Suprapubic skin (tissue), 3 donors: Measurements from ENCODE around the gene RBBP8.

ENCODE experiments used
- EP300 ChIP-seq: sonication (generic); formaldehyde crosslinking; IDR thresholded peaks from one replicate; pipeline ENCODE4 v1.6.1; 2017; ENCODE audit warnings: antibody characterized with exemption
- POLR2A ChIP-seq, 2 donors: fragments of 450-650 bp; IDR thresholded peaks; one replicate each; pipeline ENCODE4 v1.6.1; 2017; ENCODE audit warnings: antibody characterized with exemption in 2 of 2, mild to moderate bottlenecking in 2 of 2, moderate library complexity in 2 of 2
- TF ChIP-seq, protein P1 (sequence below), 2 donors: fragments of 200-600 bp in 1 of 2; fragments of 450-650 bp in 1 of 2; sonication (generic) in 1 of 2; IDR thresholded peaks; one replicate each; pipeline ENCODE4 v1.5.1; 2016 to 2019; ENCODE audit warnings: antibody characterized with exemption in 2 of 2, mild to moderate bottlenecking in 1 of 2, moderate library complexity in 1 of 2

DNA sequence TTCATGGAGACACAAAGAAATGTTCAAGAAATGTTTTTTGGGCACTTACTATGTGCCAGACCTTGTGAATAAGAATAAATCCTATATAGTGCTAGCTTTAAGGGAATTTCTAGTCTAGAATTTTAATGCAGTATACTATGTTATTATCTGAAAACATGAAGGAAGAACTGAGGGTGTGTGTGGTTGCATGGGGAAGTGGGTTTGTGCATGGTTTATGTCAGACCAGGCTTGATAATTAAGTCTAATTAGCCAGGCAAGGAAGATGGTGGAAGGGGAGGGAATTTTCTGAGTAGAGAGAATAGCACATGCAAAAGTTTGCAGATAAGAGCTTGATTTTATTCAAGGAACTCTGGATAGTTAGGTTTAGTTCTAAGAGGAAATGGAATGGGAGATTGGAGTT lies 6.5 kb downstream of the RBBP8 start:
- TF ChIP-seq, protein P1, sequence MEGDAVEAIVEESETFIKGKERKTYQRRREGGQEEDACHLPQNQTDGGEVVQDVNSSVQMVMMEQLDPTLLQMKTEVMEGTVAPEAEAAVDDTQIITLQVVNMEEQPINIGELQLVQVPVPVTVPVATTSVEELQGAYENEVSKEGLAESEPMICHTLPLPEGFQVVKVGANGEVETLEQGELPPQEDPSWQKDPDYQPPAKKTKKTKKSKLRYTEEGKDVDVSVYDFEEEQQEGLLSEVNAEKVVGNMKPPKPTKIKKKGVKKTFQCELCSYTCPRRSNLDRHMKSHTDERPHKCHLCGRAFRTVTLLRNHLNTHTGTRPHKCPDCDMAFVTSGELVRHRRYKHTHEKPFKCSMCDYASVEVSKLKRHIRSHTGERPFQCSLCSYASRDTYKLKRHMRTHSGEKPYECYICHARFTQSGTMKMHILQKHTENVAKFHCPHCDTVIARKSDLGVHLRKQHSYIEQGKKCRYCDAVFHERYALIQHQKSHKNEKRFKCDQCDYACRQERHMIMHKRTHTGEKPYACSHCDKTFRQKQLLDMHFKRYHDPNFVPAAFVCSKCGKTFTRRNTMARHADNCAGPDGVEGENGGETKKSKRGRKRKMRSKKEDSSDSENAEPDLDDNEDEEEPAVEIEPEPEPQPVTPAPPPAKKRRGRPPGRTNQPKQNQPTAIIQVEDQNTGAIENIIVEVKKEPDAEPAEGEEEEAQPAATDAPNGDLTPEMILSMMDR (IDR thresholded peaks at IDR 0.05), result no peak
- TF ChIP-seq EP300 (no peak), POLR2A (IDR thresholded peaks at IDR 0.05) (no peak)
